GM19395 (cell line): ENCODE results near the gene SEMA5B.

ENCODE experiments used
- ATAC-seq: cut with Tn5 transposase; IDR thresholded peaks from one replicate; pipeline ENCODE4 v1.9.1; 2021; ENCODE audit warnings: mild to moderate bottlenecking, moderate library complexity; ENCODE audit not compliant: unreplicated experiment

The SEMA5B gene

DNA sequence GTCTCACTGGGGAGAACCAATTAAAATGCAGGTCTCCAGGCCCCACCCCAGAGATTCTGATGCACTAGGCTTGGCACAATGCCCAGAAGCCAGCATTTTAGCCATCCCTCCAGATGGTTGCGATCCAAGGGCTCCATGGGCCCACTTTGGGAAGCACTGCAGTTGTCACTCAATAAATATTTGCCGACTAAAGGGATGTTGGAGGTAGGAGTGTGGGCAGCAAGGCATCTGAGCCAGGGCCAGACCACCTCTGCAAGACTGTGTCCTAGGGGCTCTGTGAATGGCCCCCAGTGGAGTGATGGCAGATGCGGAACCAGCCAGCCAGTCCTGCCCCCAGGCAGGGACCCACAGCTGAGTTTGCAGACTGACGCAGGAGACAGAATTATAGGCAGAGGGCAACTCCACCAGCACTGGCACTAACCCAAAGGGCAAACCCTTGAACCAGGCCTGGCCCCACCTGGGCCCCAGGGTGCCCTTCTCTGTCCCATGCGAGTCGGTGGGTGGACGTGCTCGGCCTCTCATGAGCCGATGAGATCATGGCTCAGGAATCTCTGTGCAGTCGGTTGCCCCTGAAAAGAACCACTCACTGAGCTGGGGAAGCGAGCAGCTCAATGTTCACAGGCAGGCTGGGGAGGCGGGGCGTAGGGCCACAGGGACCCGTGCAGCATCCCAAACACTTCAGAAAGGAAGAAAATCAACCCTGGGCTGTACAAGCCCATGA is 49.7 kb downstream of the SEMA5B start:
- ATAC-seq: no peak

DNA sequence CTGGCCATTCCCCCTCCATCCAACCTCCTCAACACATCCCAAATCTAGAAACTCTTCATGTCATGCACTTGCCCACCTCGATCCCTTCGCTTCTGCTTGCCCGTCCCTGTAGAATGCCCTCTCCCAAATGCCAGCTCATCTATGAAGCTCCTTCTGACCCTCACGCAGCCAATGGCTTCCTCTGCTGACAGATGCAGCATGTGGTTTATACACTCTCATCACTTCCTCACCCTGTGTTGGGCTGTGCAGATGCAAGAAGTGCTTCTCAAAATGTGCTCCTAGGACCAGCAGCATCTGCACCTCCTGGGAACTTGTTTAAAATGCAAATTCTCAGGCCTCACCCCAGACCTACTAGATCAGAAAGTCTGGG is 51.7 kb downstream of the SEMA5B start:
- ATAC-seq: peak; percentile 49

DNA sequence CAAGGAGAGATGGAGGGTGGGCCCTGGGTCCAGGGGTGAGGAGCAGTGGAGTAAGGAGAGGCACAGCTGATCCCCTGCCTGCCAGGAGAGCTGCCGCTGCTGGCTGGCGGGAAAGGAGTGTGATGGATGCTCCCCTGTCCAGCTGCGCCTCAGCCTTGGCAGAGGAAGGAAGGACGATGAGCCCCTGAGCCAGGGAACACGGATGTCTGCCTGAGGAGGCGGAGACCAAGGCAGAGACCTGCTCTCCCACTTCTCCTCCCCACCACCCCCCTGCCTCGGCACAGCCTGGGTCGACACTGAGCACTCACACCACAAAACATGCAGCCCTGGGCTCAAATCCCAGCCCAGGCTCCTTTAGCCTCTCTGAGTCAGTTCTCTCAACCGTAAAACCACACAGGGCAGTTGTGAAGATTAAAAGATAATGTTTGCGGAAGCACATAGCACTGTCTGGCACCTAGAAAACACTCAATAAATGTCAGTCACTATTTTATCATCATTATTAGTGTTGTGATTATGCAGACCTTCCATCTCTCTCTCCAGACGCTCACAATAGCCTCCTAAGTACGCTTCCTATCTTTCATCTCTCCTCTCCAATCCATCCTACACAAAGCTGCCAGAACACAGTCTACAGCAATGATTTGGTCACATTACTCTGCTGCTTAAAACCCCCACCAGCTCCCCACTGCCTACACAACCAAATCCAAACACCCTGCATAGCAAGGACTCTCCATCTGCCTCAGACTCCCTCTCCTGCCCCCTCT is 52.2 kb downstream of the SEMA5B start:
- ATAC-seq: peak; percentile 63

DNA sequence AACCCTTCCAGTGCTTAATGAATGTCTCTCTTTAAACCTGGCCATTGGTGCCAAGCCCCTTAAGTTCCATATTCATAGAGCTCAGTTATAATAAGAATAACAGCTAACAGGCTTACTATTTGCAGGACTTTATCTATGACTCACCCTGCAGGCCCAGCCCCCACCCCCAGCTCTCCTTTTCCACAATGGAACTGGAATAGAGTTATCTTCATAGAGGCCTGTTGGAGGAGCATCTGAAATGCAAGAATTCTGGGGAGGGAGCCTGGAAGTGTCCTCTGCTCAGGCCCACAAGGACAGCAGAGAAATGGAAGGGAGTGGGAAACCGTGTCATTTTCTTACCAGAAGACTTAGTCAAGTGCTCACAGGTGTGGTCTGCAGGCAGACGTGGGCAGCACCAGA is 52.8 kb downstream of the SEMA5B start:
- ATAC-seq: no peak

DNA sequence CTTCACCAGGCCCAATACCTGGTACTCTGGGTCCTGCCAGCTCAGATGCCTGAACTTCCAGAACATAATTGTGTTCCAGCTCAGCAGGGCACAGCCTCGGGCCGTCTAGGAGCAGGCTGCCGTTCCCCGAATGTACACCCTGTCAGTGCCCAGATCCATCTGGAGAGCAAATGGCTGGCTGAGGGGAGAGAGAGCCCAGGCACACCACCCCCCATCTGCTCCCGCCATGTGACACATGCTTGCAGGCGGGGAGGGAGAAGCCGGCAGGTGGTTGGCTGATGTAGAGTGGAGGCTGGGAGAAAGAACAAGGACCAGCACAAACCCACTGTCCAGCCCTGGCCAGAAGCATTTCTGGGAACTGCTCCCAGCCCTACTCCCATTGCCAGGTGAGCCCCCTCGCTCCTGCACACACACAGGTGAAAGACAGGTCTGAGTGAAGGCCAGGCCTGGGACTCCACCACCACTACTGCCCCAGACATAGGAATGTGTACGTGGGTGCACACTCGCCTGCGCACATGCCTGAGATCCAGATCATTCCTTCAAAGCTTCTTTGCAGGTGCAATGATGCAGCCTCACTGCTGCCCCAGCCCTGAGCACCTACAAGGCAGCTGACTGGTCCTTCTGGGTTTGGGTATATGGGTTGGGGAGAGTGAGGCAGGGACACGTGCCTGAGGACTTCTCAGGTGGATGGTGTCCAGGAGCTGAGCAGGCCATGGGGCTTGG is 53.5 kb downstream of the SEMA5B start:
- ATAC-seq: no peak

DNA sequence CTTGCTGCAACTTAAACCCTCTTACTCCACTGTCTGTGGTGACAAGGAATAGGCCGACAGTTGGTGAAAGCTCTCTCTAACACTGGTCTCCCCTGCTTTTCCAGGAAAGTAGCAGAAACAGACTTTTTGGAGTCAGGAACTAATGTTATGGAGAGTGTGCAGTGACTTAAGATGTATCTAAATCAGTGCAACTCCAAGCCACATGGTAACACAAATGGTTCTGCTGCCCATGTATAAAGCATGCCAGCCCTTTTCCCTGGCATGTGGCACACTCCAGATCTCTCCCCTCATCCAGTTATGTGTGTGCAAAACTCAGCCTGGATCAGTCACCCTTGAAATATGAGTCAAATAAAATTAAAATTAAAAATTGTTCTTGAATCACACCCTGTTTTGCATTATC is 55.4 kb downstream of the SEMA5B start:
- ATAC-seq: no peak

DNA sequence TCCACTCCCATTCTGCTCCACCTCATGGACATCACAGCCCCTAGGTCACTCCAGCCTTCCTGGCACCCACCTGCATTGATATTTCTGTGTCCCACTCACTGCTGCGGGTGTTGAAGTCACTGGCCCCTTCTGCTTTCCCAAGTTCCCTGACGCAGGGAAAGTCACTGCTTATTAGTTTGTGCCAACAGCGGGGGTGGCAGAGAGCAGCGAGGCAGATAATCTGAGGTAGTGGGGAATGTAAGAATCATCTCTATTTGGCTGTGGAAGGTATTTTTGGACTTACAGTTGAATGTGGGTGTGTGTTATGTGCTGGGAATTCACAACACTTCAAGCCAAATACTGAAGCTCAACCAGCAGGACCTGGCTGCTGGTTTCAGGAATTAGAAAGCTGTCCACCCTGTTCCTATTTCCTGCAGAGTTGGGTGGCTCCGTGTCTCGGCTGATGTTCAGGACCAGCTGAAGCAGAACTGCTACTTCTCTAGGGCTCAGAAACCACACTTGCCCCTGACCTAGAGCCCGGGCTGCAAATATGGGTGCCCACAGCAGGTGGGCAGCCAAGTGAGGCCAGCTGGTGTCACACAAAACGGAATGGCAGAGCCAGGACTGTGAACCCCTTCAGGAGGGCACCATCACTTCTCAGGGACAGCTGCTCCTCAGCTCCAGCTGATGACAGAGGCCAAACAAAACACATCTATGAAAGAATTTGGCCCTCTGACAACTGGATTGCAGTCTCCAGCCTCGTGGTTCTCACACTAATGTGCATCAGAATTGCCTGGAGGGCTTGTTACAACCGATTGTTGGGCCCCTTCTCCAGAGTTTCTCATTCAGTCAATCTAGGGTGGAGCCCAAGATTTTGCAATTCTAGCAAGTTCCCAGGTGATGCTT is 57.7 kb downstream of the SEMA5B start:
- no peak for ATAC-seq

DNA sequence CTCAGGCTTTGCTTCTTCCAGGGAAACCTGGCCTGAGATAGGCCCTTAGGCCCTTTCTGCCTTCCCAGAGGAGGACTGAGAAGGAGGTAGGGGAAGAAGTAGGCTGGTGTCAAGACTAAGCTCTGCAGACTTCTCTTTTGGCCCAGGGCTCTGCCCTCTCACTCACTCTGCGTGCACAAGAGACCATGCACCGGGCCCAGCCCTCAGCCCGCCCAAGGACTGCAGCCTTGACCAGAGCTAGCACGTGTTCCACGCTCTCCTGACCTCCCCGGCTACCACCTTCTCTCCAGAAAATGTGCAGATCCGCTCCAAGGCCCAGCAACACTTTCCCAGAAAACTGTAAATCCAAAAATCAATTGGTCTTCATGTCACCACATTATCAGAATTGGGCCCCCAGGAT is 59.8 kb downstream of the SEMA5B start:
- no peak for ATAC-seq

DNA sequence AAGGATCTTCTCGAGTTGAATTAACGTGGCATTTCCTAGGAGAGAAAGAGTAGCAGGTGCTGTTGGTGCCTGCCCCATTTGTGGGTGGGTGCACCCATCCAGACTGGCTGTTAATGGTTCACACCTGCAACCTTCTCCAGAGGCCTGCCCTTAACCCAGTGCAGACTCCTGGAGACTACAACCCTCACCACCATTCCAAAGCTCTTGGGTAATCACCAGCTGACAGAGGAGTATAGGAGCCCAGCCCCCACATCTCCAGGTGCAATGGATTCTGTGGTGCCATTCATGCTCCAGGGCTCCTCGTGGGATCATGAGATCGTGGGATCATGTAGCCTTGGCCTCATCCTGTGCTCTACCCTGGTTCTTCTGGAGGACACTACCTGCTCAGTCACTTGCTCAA is 60.2 kb downstream of the SEMA5B start:
- no peak for ATAC-seq

DNA sequence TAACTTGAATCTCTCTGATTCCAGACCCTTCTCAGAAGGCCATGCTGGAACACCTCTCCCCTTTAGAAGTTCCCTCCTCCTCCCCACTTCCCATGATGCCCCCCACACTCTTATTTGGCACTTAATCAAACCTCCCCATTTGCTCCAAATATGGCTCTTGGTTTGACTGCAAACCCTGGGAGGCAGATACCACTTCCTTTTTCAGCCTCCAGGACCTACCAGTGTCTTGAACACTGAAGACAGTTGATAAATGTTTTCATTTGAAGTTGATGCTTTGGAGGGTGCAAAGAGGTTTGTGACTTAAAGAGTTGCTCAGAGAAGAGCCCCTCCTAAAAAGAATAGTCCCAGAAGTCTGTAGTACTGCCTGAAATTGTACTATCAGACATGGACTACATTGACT is 61.5 kb downstream of the SEMA5B start:
- ATAC-seq: no peak

DNA sequence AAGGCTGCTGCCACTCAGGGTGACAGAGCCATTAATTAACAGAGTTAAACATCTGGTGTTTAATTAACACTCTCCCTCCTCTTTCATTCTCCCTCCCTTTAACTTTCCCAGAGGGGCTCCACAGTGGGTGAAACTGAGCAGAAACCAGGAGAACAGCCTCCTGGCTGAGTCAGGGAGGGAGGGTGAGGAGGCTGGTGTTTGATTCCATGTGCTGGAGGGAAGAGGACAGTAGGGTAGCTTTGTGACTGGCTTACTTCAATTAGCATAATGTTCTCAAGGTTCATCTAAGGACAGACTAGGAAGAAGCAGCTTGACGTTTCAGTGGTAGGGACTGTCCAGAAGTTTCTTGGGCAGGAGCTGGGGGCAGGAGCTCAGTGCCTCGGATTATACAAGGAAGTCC is 62.8 kb downstream of the SEMA5B start:
- ATAC-seq: no peak

DNA sequence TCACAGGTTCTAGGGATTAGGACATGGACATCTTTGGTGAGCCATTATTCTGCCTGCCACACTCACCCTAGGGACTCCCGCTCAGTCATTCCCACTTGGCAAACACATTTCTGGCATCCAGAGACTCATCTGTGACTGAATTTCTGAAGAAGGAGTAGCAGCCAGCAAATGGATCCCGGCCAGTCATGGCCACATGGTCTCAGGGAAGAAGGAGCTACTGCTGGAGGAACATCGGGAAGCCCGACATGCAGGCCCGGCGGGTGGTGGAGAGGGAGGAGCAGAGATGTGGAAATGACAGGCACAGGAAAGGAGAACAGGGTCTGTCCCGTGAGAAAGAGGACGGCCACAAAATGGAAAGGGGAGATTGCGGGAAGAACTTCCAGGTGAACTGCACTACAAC is 65.4 kb downstream of the SEMA5B start:
- ATAC-seq: no peak

DNA sequence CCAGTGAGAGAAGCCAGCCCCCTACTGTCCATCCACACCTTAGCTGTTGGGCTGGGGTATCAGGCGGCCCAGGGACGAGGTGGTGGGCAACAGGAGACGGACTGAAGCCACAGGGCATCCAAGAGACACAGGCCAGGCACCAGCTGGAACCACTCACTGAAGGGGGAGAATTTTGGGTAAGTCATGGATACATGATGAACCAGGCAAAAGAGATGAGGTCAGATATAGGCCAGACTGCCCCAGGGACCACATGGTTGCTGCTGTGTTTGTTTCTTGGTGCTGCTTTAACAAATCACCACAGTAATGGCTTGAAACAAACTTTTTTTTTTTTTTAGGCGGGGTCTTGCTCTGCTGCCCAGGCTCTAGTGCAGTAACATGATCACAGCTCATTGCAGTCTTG is 66.4 kb downstream of the SEMA5B start:
- ATAC-seq: no peak

DNA sequence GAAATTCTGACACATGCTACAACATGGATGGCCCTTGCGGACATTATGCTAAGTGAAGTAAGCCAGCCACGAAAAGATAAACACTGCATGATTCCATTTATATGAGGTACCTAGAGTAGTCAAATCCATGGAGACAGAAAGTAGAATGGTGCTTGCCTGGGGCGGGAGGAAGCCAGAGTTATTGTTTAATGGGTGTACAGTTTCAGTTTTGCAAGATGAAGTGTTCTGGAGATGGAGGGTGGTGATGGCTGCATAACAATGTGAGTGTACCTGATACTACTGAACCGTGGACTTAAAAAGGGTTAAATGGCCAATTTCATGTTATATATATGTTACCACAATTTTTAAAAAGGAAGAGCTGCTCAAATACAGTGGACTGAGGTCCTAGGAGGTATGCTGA is 66.9 kb downstream of the SEMA5B start:
- no peak for ATAC-seq

DNA sequence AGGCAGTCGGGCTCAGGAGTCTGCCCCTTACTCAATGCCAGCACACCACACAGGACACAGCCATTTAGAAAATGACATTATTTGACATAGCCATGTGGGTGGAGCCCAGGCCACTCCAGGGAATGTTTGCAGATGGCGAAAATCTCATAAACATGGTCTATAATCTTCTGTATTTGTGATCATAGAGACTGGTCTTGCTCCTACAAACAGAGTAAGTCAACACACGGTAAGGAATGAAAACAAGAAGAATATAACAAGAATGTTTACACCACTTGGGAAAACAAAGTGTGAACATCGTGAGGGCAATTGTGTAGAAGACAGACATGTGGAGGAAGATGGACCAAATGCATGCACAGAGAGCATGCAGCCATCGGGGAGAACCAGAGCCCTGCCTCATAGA is 68.2 kb downstream of the SEMA5B start:
- no peak for ATAC-seq

DNA sequence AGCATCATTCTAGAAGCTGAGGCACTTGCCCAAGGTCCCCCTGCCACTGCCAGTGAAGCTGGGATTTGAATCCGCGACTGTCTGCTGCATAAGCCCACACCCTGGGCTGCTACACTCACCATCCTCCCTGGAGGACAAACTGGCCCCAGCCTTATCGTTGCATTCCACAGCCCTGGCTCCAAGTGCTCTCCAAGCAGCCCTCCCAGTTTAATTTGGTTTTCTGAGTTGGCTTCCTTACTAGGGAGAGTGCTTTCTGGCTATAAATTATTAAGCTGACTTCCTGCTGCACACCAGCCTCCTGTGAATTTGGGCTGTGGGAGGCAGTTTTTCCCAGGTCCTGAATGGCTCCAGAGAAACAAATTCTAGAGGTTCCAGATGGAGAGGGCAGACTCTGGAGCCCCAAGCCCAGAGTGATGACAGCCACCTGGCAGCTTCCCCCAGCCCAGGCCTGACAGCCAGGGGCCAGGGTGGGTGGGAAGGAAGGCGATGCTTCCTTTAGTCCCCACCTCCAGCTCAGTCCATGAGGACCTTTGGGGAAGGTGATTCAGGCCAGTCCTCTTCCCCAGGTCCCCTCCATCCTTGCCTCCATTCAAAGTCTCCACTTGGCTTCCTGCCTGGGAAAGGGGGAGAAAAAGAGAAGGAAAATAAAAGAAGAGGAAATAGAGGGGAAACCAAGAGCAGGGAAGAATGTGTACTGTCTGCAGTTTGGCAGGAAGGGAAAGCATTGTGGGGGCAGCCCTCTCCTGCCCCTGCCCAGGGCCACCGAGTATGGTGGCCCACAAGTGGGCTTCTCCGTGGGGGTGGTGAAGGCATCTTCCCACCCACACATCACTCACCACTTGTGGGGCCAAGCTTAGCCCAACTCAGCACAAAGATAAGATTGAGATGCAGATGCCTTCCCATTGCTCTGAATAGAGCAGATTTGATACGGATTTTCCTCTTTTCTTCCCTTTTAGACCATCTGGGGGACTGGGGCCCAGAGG is 69.6 kb downstream of the SEMA5B start:
- ATAC-seq: no peak

DNA sequence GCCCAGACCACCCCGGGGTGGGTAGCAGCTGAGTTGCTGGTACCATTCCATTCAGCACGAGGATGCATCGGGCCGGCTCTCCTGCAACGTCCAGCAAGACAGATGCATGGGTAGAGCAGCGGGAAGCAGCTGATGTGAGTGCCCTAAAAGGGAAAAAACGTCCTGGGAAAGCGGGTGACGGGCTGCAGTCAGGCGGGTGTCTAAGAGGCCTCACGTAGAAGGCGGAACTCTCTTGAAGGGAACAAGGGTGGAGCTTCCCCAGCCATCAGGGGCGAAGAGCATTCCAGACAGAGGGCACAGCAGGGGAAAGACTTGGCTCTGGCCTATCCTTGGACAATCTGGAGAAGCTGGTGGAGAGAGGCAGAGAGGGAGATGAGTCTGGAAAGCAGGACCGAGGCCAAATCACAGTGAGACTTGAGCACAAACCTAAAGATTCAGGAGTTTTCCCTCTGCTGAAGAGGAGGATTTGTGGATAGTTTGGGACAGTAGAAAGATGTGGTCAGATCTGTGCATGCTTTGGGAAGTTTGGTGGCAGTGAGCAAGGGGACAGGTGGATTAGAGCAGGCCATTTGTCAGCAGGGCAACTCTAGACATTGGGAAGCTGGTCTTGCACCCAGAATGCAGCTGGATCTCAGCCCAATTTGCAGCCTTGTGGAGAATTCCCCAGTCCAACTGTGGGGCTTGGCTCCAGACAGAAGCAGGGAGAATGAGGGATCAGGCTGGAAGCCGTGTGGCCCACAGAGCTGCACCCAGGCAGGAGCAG is 70.7 kb downstream of the SEMA5B start:
- no peak for ATAC-seq

DNA sequence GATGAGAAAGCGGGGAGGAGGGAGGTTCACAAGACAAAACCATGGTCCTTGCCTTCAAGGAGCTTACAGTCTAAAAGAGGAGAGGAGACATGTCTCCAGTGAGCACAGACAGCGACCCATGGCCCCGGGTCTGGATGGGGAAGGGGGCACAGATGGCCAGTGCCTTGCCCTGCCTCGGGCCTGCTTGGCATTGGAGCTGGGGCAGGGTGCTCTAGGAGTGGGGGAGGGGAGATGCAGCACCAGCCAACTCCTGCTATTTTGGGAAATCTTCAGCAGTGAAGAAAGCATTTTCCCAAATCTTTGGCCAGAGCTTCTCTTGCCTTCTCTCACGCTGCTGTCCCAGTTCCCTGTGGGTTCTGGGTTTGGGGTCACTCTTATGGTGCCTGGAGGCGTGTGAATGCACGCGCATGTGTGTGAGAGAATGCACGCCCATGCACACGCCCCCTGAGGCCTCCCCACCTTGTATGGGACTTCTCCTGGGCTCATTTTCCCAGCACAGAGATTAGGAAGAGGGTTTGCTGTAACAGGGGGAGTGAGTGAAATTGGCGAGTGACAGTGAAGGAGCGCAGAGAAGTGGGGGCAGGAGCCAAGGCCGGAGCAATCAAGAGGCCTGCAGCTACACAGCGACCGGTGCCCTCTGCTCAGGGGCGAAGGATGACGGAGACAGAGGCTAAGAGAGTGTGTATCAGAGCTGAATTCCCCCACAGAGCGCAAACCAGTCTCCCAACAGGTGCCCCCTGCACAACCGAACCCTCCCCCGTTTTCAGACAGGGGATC is 71.5 kb downstream of the SEMA5B start:
- ATAC-seq: no peak
